ENCODE measurements around the gene FAM171A1.

Gene FAM171A1

GRCh38 chr10:15200626-15201025, 170.5 kb downstream of the FAM171A1 start:
- no peak for DNase-seq

GRCh38 chr10:15197911-15198310, 173.2 kb downstream of the FAM171A1 start:
- DNase-seq: no peak

- no peak for DNase-seq
Measured at GRCh38 chr10:15197276-15197675, 173.8 kb downstream of the FAM171A1 start.

GRCh38 chr10:15196021-15196834, 174.9 kb downstream of the FAM171A1 start:
- DNase-seq: no peak

- no peak for DNase-seq
Measured at GRCh38 chr10:15189133-15189885, 181.8 kb downstream of the FAM171A1 start.

GRCh38 chr10:15188603-15189002, 182.5 kb downstream of the FAM171A1 start:
- peak; percentile 23 for DNase-seq

GRCh38 chr10:15183689-15184481, 187.2 kb downstream of the FAM171A1 start:
- no peak for DNase-seq

GRCh38 chr10:15182540-15183207, 188.4 kb downstream of the FAM171A1 start:
- DNase-seq: no peak

- no peak for DNase-seq
Measured at GRCh38 chr10:15181576-15182156, 189.4 kb downstream of the FAM171A1 start.

- no peak for DNase-seq
Measured at GRCh38 chr10:15180736-15181135, 190.4 kb downstream of the FAM171A1 start.

- no peak for DNase-seq
Measured at GRCh38 chr10:15176269-15176668, 194.8 kb downstream of the FAM171A1 start.

GRCh38 chr10:15175587-15175986, 195.5 kb downstream of the FAM171A1 start:
- DNase-seq: no peak

- DNase-seq: no peak
Measured at GRCh38 chr10:15172306-15172840, 198.7 kb downstream of the FAM171A1 start.

GRCh38 chr10:15169555-15170401, 201.3 kb downstream of the FAM171A1 start:
- DNase-seq: peak; percentile 33

GRCh38 chr10:15168786-15169554, 202.1 kb downstream of the FAM171A1 start:
- DNase-seq: peak; percentile 95

GRCh38 chr10:15168291-15168785, 202.8 kb downstream of the FAM171A1 start, which contains the start of gene NMT2:
NMT2 (minus strand) TSS chr10:15168693; CDS start chr10:15168612, 81 bp downstream.
- DNase-seq: no peak

- peak; percentile 20 for DNase-seq
Measured at GRCh38 chr10:15167411-15168290, 203.4 kb downstream of the FAM171A1 start.

- DNase-seq: no peak
Measured at GRCh38 chr10:15166325-15166724, 204.8 kb downstream of the FAM171A1 start.
